ENCODE measurements around the gene PMM2. TPM values are rescaled to one million over a fixed set of nuclear protein-coding genes. Genes with fewer than 3 reads are reported as not detected.
"Not testable (repeated sequence)": the region's sequence is repeated elsewhere in the genome, so short reads cannot be mapped to it uniquely, and the experiment has no call there.

Gene PMM2
- total RNA-seq, 4 donors from 2014 or later: 15.4 to 29.0 (median 20.3) TPM

DNA sequence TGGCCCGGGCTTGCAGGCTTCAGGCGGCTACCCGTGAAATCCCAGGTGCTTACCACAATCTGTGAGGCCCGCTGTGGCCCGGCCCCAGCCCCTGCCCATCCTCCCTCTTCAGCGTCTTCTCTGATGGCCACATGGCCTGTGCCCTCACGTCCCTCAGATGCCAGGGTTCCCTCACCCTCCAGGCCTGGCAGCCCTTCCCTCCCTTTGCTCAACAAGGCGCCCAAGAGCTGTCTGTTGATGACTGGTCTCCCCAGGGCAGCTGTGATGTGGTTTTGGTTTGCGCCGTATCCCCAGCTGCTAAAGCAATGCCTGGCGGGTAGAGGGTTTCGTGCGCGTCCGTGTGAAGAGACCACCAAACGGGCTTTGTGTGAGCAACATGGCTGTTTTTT lies 35.1 kb downstream of the PMM2 start:
- Histone ChIP-seq H3K4me3 (no peak overlapping the region), H3K27me3 (no peaks in the 10 kb centered on the region), H3K27ac (no peak overlapping the region), H3K9me3 (no peaks in the 10 kb centered on the region), H3K4me1 (no peaks in the 10 kb centered on the region), H3K36me3 (peaks cover 0 to 37% of the 10 kb centered on the region in 2 donors)
- no peak for TF ChIP-seq POLR2A (IDR thresholded peaks at IDR 0.05)
- TF ChIP-seq, protein P1, sequence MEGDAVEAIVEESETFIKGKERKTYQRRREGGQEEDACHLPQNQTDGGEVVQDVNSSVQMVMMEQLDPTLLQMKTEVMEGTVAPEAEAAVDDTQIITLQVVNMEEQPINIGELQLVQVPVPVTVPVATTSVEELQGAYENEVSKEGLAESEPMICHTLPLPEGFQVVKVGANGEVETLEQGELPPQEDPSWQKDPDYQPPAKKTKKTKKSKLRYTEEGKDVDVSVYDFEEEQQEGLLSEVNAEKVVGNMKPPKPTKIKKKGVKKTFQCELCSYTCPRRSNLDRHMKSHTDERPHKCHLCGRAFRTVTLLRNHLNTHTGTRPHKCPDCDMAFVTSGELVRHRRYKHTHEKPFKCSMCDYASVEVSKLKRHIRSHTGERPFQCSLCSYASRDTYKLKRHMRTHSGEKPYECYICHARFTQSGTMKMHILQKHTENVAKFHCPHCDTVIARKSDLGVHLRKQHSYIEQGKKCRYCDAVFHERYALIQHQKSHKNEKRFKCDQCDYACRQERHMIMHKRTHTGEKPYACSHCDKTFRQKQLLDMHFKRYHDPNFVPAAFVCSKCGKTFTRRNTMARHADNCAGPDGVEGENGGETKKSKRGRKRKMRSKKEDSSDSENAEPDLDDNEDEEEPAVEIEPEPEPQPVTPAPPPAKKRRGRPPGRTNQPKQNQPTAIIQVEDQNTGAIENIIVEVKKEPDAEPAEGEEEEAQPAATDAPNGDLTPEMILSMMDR (IDR thresholded peaks at IDR 0.05): no peak
- TF ChIP-seq POLR2AphosphoS5 (IDR thresholded peaks at IDR 0.05): no peak
- TF ChIP-seq EP300 (IDR thresholded peaks at IDR 0.05): no peak
- no peak for ATAC-seq
- 83% methylated on average over 12 of the region's 16 CpGs; no CpG with 5 or more reads in 1 of the 2 donors for WGBS, 2 donors (ENCODE audit: low coverage in 1 of 2)

DNA sequence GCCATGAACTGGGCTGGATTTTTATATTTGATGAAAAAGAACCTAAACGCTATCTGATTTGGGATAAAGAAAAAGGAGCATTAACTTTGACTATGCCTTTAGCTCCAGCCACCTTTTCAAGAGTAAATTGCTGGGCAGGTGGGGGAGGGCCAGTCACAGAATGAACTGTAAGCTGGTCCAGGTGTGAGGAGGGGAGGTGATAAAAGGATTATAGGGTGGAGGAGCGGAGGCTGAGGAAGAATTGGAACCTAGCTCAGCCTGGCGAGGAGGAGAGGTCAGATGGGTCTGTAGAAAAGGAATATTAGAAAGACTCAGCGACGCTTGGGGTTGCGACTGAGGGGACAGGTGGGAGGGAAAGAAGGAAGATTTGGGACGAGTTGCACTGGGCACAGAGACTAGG lies 39.2 kb downstream of the PMM2 start:
- not testable (repeated sequence) for H3K36me3 ChIP-seq, H3K9me3 ChIP-seq, H3K27me3 ChIP-seq, H3K4me3 ChIP-seq, ATAC-seq, H3K4me1 ChIP-seq, H3K27ac ChIP-seq
- WGBS, 2 donors (ENCODE audit: low coverage in 1 of 2): 81 to 94% methylated on average over 2 to 7 of the region's 7 CpGs

DNA sequence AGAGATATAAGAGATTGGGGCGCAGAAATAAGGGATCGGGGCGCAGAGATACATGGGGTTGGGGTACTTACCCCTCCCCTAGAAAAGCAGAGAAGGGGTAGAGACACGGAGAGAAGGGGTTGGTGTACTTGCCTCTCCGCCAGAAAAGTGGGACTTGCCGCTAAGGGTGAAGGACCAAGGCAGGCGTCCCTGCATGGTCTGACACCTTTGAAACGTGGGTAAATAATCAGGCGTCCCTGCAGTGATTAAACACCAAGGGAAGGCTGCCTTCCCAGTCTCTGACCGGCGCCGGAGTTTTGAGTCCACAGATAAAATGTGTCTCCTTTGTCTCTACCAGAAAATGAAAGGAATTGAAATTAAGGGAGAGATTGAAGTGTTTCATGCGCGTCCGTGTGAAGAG lies 40.0 kb downstream of the PMM2 start:
- ATAC-seq, H3K4me3 ChIP-seq, H3K27ac ChIP-seq, H3K4me1 ChIP-seq, H3K36me3 ChIP-seq, H3K9me3 ChIP-seq, H3K27me3 ChIP-seq: not testable (repeated sequence)
- WGBS, 2 donors (ENCODE audit: low coverage in 1 of 2): 78 to 79% methylated on average over 4 to 11 of the region's 15 CpGs

DNA sequence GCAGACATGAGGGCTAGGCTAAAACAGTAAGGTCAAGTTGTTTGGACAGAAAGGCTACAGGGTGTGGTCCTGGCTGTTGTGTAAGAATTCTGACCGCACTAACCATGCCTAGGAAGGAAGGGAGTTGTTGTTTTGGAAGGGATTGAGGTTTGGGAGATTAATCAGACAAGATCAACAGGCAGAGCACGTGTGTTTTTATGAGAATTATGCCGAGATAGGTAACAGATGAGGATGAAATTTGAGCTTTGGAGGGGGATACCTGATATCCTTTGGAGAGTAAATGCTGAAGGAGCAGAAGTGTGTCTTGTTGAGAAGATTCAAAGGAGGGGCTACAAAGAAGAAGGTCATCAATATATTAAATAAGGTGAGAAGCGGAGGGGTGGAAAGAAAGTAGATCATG lies 44.4 kb downstream of the PMM2 start:
- 46 to 93% methylated on average over 2 to 4 of the region's 4 CpGs for WGBS, 2 donors (ENCODE audit: low coverage in 1 of 2)
- H3K36me3 ChIP-seq, ATAC-seq, H3K4me1 ChIP-seq, H3K9me3 ChIP-seq, H3K27me3 ChIP-seq: not testable (repeated sequence)
- Histone ChIP-seq H3K27ac (peak overlapping the region in 2 of 4 donors; percentile 7 to 38), H3K4me3 (peak overlapping the region in 1 of 2 donors; percentile 12)

DNA sequence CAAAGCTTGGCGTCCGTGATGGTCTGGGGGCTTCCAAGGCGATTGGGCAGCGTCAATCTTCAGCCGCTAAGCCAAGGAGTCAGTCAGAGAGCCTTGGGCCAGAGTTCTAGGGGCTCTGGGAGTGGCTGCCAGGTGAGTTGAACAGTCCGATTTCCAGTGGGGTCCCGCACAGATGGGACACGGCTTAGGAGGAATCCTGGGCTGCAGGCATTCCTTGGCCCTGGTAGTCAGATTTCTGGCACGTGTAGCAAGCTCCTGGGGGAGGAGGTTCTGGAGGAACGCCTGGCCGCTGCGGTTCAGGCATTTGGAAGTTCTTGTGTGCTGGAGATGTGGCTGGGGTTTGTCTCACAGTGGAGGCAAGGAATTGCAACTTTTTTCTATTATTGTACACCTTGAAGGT lies 45.7 kb downstream of the PMM2 start:
- H3K27ac ChIP-seq, ATAC-seq, H3K4me1 ChIP-seq, H3K27me3 ChIP-seq, H3K9me3 ChIP-seq, H3K4me3 ChIP-seq: not testable (repeated sequence)
- WGBS, 2 donors (ENCODE audit: low coverage in 1 of 2): 73 to 100% methylated on average over 1 to 3 of the region's 12 CpGs
- H3K36me3 ChIP-seq: peaks cover 0 to 10% of the 10 kb centered on the region in 2 donors

DNA sequence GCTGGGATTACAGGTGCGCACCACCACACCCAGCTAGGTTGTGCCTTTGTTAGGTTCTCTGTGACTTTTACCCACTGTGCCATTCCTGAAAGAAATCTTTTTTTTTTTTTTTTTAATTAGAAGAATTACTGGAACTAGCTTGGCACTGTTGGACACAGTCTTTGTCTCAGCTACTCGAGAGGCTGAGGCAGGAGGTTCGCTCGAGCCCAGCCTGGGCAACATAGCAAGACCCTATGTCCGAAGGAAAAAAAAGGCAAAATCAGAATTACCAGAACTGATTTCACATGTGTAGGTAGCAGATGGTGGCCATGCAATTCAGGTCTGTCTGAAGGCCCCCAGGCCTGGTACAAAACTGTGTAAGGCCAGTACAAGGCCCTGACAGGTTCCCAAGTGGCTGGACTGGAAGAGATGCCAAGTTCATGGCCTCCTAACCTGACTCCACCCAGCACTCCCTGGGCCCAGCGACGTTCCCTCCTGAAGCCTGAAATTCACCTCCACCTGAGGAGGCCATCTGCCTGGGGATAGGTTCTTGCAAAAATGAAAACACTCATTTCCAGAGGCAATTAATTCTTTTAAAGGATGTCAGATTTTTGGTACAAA lies 48.2 kb downstream of the PMM2 start:
- peaks cover 0 to 35% of the 10 kb centered on the region in 2 donors for H3K36me3 ChIP-seq
- no peak for TF ChIP-seq EP300 (IDR thresholded peaks at IDR 0.05)
- no peak overlapping the region for H3K27ac ChIP-seq
- no peaks in the 10 kb centered on the region for H3K9me3 ChIP-seq
- no peak for ATAC-seq
- WGBS, 2 donors (ENCODE audit: low coverage in 1 of 2): 96% methylated on average over 7 of the region's 7 CpGs; no CpG with 5 or more reads in 1 of the 2 donors
- no peak overlapping the region for H3K4me3 ChIP-seq
- no peaks in the 10 kb centered on the region for H3K27me3 ChIP-seq
- H3K4me1 ChIP-seq: peaks cover 0 to 17% (median 0%) of the 10 kb centered on the region in 3 donors

DNA sequence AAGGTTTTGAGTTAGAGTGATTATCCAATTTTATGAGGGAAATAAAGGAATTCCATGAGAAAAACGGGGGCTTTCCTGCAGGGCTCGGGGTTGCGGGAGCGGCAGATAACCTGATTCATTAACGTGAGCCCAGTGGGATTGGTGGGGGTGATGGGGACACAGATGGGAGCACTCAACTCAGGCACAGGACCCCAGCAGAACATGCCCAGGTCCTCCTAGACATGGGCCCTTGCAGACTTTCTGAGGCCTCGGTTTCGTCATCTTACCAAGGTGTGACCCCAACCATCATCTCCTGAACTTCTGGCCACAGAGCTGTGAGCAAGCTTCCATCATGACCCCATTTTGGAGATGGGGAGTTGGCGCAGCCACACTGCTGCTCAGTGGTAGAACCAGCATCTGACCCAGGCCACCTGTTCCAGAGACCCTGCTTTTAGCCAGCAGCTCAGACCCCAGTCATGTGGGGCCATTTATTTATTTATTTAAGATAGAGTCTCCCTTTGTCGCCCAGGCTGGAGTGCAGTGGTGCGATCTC lies 48.8 kb downstream of the PMM2 start:
- TF ChIP-seq EP300 (IDR thresholded peaks at IDR 0.05): no peak
- TF ChIP-seq POLR2AphosphoS5 (IDR thresholded peaks at IDR 0.05): no peak
- no peak for TF ChIP-seq POLR2A (IDR thresholded peaks at IDR 0.05)
- TF ChIP-seq, protein P1 (IDR thresholded peaks at IDR 0.05): no peak
- H3K36me3 ChIP-seq: peaks cover 0 to 42% of the 10 kb centered on the region in 2 donors
- peaks cover 0 to 17% (median 0%) of the 10 kb centered on the region in 3 donors for H3K4me1 ChIP-seq
- WGBS, 2 donors (ENCODE audit: low coverage in 1 of 2): 89 to 94% methylated on average over 5 to 9 of the region's 10 CpGs
- H3K4me3 ChIP-seq: no peak overlapping the region
- H3K27ac ChIP-seq: no peak overlapping the region
- H3K27me3 ChIP-seq: no peaks in the 10 kb centered on the region
- no peak for ATAC-seq
- H3K9me3 ChIP-seq: no peaks in the 10 kb centered on the region

Data from gastroesophageal sphincter (tissue), 4 donors.